ENCODE measurements around the gene FANCC. TPM values are rescaled to one million over a fixed set of nuclear protein-coding genes. Genes with fewer than 3 reads are reported as not detected.
A peak's percentile ranks its signal among the peaks of the same experiment; 100 is the strongest.
"Not testable (repeated sequence)": the region's sequence is repeated elsewhere in the genome, so short reads cannot be mapped to it uniquely, and the experiment has no call there.

FANCC gene
- total and polyA plus RNA-seq, 2 experiments from 2014 or later, result 5.0 to 5.3 TPM

DNA sequence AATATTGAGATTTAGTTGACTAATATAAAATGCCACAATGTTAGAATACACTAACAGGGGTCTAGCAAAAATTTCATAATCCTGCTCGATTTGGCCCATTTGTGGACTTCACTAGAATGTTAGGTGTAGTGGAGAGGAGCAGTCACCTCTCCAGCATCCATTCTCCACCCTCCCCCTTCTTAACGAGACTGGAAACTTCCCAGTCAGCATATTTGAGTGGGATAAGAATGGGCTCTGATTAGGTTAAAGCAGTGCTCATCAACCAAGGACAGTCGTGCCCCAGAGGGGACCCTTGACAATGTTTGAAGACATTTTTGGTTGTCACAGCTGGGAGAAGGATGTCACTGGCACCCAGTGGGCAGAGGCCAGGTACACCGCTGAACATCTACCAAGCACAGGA is 46.7 kb downstream of the FANCC start:
- WGBS, 2 experiments (ENCODE audit: low coverage in 1 of 2, low lambda C conversion rate in 2 of 2, missing lambda C conversion rate in 2 of 2), result 88 to 96% methylated on average over 4 of the region's 4 CpGs
- Histone ChIP-seq H3K9me3 (ENCODE audit: low read depth) (no peaks in the 10 kb centered on the region), H3K27me3 (replicated peaks; ENCODE audit: insufficient read depth) (no peaks in the 10 kb centered on the region), H4K20me1 (ENCODE audit: insufficient read depth) (no peaks in the 10 kb centered on the region), H3K79me2 (ENCODE audit: insufficient read depth) (no peaks in the 10 kb centered on the region), H3F3A (ENCODE audit: insufficient read depth) (no peaks in the 10 kb centered on the region), H3K4me3 (no peak overlapping the region), H3K4me1 (ENCODE audit: insufficient read depth) (no peaks in the 10 kb centered on the region), H3K4me2 (ENCODE audit: unreplicated experiment) (no peak overlapping the region), H3K27ac (no peak overlapping the region), H3K9me2 (ENCODE audit: insufficient read depth) (no peaks in the 10 kb centered on the region), H3K36me3 (ENCODE audit: low read depth) (no peaks in the 10 kb centered on the region), H2AFZ (no peak overlapping the region), H3K9ac (no peak overlapping the region)
- TF ChIP-seq EZH2phosphoT487 (IDR thresholded peaks at IDR 0.05; ENCODE audit: insufficient read depth, low read depth) (no peak), EZH2 (IDR thresholded peaks at IDR 0.05; ENCODE audit: insufficient read depth, poor library complexity, severe bottlenecking) (no peak)
- in situ Hi-C loops (cut with MboI), result no loop called here
- no peak for DNase-seq

DNA sequence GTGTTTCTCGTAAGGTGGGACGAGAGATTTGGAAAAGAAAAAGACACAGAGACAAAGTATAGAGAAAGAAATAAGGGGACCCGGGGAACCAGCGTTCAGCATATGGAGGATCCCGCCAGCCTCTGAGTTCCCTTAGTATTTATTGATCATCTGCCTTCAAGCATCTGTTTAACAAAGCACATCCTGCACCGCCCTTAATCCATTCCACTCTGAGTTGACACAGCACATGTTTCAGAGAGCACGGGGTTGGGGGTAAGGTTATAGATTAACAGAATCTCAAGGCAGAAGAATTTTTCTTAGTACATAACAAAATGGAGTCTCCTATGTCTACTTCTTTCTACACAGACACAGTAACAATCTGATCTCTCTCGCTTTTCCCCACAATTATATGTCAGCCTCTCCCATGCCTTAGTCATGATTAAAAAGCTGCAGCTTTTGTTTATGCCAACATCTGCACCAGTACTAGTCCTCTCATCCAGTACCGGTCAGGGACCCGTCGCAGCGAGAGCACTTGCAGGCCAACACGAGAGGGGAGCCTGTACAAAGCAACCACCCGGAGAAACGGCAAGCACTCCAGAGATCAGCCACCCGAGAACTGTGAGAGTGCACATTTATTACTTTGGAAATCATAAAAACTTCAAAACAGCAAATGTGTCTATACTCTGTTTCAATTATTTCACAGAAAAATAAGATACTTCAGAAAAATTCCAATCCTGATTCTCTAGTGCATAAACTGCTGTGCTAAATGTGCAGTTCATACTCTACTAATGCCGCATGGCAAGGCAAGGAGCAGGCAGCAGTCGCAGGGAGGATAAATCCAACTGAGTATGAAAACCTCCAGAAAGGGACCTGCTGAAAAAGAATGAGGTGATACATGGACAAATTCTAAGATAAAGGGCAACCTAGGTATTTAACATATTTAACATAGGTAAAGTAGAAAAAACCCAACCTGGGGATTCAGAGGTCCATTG is 47.4 kb downstream of the FANCC start:
- 40% methylated on average over 18 of the region's 18 CpGs for WGBS, 2 experiments (ENCODE audit: low coverage in 1 of 2, low lambda C conversion rate in 2 of 2, missing lambda C conversion rate in 2 of 2)

DNA sequence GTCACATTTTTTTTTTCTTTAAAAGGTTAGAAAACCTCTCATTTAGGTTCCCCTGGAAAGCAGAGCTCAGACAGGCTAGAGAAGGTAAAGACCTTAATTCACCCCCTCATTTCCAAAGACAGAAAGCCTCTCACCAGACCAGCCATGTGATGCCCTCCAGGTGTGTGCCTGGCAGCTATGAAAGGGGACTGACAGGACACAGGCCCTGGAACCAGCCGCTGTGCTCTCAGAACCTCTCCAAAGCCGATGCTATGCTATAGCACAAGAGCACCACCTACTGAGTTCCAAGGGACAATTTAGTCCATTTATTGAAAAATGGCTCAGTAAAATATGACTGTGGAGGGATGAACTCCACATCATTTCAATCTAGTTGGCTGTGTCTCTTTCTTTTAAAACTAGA is 48.8 kb downstream of the FANCC start:
- H3K4me2 ChIP-seq (ENCODE audit: unreplicated experiment), result no peak overlapping the region
- DNase-seq, result peak; percentile 27
- TF ChIP-seq EZH2phosphoT487 (IDR thresholded peaks at IDR 0.05; ENCODE audit: insufficient read depth, low read depth), result no peak
- TF ChIP-seq EZH2 (IDR thresholded peaks at IDR 0.05; ENCODE audit: insufficient read depth, poor library complexity, severe bottlenecking), result no peak
- no peaks in the 10 kb centered on the region for H3K9me3 ChIP-seq (ENCODE audit: low read depth)
- no peaks in the 10 kb centered on the region for H3K36me3 ChIP-seq (ENCODE audit: low read depth)
- H2AFZ ChIP-seq, result no peak overlapping the region
- H3K27me3 ChIP-seq (replicated peaks; ENCODE audit: insufficient read depth), result no peaks in the 10 kb centered on the region
- H3K27ac ChIP-seq, result no peak overlapping the region
- H3K79me2 ChIP-seq (ENCODE audit: insufficient read depth), result no peaks in the 10 kb centered on the region
- no peaks in the 10 kb centered on the region for H3K9me2 ChIP-seq (ENCODE audit: insufficient read depth)
- 100% methylated on average over 2 of the region's 2 CpGs for WGBS, 2 experiments (ENCODE audit: low coverage in 1 of 2, low lambda C conversion rate in 2 of 2, missing lambda C conversion rate in 2 of 2)
- 0 out of 2 replicates have a peak, but pooled peaks cover 6% of the 10 kb centered on the region for H3K4me1 ChIP-seq (ENCODE audit: insufficient read depth)
- H4K20me1 ChIP-seq (ENCODE audit: insufficient read depth), result no peaks in the 10 kb centered on the region
- no peak overlapping the region for H3K4me3 ChIP-seq
- no peaks in the 10 kb centered on the region for H3F3A ChIP-seq (ENCODE audit: insufficient read depth)
- in situ Hi-C loops (cut with MboI), result no loop called here
- no peak overlapping the region for H3K9ac ChIP-seq

More for the DNA sequence above, 47.4 kb downstream of the FANCC start:
- H3K4me1 ChIP-seq (ENCODE audit: insufficient read depth); H3K27me3 ChIP-seq (replicated peaks; ENCODE audit: insufficient read depth); H3K27ac ChIP-seq; H3K9me2 ChIP-seq (ENCODE audit: insufficient read depth); H3K9ac ChIP-seq; H3K79me2 ChIP-seq (ENCODE audit: insufficient read depth); H4K20me1 ChIP-seq (ENCODE audit: insufficient read depth); H3K9me3 ChIP-seq (ENCODE audit: low read depth); in situ Hi-C loops (cut with MboI); H3K36me3 ChIP-seq (ENCODE audit: low read depth); H3F3A ChIP-seq (ENCODE audit: insufficient read depth); H3K4me3 ChIP-seq: not testable (repeated sequence)
- DNase-seq, result peak; percentile 36
- peak overlapping the region; percentile 49 for H3K4me2 ChIP-seq (ENCODE audit: unreplicated experiment)
- peak overlapping the region; percentile 67 for H2AFZ ChIP-seq

DNA sequence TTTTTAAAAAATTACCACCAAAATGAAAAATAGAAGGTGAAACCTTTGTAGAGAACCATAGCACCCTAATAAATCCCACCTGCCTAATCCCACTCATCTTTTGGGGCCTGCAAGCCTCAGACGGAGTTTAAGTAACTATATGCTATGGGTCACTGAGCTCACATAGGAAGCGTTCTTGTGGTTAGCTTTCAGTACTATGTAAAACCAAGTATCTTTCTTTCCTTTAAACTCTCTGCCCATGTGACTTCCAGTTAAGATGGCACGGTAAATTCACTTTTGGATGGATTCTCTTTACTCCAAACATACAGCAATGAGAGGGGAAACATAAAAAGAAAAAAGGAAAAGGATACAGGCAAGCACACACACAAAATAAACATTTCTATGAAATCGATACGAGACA is 50.9 kb downstream of the FANCC start:
- Histone ChIP-seq H3K27me3 (replicated peaks; ENCODE audit: insufficient read depth) (no peaks in the 10 kb centered on the region), H3K4me3 (no peak overlapping the region), H2AFZ (no peak overlapping the region), H3K36me3 (ENCODE audit: low read depth) (no peaks in the 10 kb centered on the region), H3F3A (ENCODE audit: insufficient read depth) (no peaks in the 10 kb centered on the region), H3K79me2 (ENCODE audit: insufficient read depth) (no peaks in the 10 kb centered on the region), H4K20me1 (ENCODE audit: insufficient read depth) (no peaks in the 10 kb centered on the region), H3K9ac (no peak overlapping the region), H3K27ac (no peak overlapping the region), H3K9me2 (ENCODE audit: insufficient read depth) (no peaks in the 10 kb centered on the region), H3K4me1 (ENCODE audit: insufficient read depth) (0 out of 2 replicates have a peak, but pooled peaks cover 6% of the 10 kb centered on the region), H3K9me3 (ENCODE audit: low read depth) (no peaks in the 10 kb centered on the region), H3K4me2 (ENCODE audit: unreplicated experiment) (no peak overlapping the region)
- in situ Hi-C loops (cut with MboI), result no loop called here
- no peak for DNase-seq
- no peak for TF ChIP-seq EZH2 (IDR thresholded peaks at IDR 0.05; ENCODE audit: insufficient read depth, poor library complexity, severe bottlenecking)
- no peak for TF ChIP-seq EZH2phosphoT487 (IDR thresholded peaks at IDR 0.05; ENCODE audit: insufficient read depth, low read depth)
- WGBS, 2 experiments (ENCODE audit: low coverage in 1 of 2, low lambda C conversion rate in 2 of 2, missing lambda C conversion rate in 2 of 2), result 93 to 95% methylated on average over 5 of the region's 5 CpGs
